HG02970 (cell line): ENCODE measurements around the gene SPESP1.

ENCODE experiments used
- ATAC-seq: cut with Tn5 transposase; IDR thresholded peaks from one replicate; pipeline ENCODE4 v1.9.1; 2021; ENCODE audit warnings: mild to moderate bottlenecking, moderate library complexity, moderate number of reproducible peaks; ENCODE audit not compliant: unreplicated experiment, low FRiP score

Gene SPESP1

DNA sequence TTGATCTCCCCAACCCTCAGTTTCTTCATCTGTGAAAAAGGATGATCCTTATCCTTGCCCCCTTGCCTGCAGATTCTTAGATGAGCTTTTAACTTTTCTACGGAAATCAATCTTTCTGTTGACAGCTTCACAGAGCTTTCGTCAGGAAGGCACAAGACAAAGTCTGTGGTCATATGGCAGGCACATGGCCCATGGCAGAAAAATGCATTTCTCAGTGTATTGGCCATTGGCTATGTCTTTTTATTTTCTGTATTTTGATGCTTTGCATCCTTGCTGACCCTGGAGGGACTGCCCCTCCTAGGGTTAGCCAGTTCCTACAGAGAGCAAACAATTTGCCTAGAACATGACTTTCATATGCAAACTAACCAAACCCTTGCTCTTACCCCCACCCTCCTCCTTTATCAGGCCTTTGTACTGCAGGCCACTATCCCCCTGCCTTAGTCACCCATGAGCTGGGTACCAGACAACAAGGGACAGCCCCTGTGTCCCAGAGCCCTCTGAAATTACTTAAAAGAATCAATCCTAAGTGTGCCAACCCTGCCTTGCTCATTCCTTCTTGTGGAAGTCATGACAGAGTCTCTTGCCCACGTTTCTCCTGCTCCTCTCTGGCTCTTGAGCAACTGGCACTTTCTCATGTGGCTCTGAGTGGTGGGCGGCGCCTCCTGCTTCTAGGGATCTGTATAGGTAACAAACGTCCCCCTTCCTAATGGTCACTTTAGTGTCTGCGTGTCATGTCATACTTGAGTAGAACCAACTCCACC lies 60.1 kb downstream of the SPESP1 start:
- ATAC-seq = no peak

DNA sequence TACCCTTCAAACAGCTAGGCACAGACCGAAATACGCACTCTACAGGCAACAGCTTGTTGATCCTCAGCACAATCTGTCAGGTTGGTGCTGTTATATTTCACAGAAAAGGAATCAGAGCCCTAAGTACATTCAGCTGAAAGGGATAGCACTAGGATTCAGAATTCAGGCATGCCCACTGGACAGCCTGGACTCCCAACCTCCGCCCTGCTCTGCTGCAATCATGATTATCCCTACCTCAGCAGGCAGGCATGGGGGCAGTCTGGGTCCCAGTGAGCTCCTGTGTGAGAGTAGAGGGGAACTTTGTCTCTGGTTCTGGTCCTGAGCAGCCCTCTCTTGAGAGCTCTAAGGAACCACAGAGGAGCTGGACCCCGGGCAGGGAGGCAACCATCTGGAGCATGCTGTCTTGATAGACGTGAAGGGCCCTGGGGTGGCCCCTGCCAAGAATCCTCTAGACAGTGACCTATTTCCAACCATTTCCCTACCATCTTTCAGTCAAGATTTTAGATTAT lies 60.7 kb downstream of the SPESP1 start:
- no peak for ATAC-seq

DNA sequence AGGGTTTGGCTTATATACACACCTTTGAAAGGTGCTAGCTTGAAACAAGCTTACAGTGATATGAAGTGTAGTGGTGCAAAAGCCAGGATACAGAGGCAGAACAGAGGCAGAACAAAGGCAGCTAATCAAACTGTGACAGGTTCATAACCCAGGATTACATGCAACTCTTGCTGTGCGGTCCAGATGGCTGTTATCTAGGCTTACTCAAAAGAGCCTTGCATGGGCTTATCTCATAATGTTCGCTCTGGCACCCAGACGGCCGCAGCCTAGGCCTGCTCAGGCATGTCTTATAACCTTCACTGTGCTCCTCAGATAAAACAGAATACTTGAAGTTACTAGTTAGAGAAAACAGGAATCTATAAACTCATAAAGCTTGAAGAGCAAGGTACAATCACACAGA lies 61.4 kb downstream of the SPESP1 start:
- no peak for ATAC-seq

DNA sequence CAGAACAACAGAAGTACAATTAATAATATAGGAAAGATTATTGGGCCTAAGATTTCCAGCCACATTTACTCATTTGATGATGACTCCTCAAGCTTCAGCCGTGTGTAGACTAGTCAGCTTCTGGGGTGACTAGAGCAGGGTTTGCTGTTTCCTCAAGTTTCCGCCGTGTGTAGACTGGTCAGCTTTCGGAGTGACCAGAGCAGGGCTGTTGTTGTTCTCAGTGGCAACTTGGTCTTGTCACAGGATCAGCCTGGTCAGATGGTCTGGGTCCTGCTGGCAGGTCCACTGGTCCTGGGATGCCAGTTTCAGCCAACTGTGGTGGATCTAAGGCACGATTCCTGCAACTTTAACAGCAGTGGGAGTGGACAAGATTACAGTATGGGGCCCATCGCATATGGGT lies 62.4 kb downstream of the SPESP1 start:
- no peak for ATAC-seq

DNA sequence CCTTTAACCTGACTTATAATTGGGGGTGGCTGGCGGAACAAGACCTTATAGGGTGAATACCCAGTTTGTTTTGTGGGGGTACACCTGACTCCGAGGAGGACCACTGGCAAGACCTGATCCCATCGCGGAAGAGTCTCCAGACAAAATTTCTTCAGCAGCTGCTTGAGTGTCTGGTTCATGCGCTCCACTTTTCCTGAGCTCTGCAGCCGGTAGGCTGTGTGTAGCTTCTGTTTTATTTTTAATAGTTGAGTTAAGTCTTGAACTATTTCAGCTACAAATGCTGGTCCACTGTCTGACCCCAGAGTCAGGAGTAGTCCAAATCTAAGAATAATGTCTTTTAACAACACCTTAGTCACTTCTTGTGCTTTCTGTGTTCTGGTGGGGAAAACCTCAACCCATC lies 63.0 kb downstream of the SPESP1 start:
- ATAC-seq = no peak

DNA sequence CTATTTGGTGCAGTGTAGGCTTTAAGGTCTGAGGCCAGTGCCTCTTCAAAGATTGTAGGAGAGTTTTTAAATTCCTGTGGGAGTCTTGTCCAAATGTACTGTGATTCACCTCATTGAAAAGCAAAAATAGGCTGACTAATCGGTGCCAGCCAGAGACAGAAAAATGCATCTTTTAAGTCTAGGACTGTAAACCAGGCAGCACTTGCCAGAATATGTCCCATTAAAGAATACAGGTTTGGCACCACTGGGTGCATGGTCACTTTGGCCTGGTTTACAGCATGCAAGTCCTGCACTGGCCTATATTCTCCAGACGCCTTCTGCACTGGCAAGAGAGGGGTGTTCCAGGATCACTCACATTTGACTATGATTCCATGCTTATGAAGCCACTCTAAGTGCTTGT lies 63.8 kb downstream of the SPESP1 start:
- no peak for ATAC-seq

DNA sequence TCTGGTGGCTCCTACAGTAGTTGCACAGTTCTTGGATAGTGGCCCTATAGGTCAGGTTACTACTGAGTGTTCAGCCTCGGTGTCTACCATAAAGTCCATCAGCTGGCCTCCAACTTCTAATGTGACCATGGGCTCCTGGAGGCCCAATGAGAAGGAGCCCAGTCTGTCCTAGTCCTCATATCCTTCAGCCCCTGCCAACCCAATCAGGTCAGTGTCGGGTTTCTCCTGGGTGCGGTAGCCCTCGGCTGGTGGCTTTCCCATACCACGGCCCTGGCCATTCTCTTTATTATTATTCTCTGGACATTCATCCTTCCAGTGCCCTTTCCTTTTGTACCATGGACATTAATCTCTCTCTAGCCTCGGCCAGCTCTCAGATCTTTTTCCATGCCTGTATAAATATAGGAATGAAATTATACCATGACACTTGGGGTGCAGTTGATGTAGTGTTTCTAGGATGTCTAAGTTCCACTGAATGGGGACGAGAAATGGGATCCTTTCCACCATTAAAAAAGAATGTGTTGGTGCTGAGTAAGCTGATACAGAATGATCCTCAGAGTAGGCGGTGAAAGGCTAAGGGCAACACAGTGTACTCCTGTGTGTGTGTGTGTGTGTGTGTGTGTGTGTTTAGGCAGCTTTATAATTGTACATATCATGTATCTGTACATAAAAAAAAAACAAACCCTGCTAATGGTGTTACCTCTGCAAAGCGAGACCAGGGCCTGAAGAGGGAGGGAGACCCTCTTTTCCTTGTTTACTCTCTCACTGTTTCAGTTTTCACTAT lies 64.8 kb downstream of the SPESP1 start:
- ATAC-seq = no peak
